HG03159 (cell line): ENCODE data around the gene ZSWIM8.
"Not testable (repeated sequence)": the region's sequence is repeated elsewhere in the genome, so short reads cannot be mapped to it uniquely, and the experiment has no call there.

Experiments
- ATAC-seq: cut with Tn5 transposase; IDR thresholded peaks from one replicate; pipeline ENCODE4 v1.9.1; 2021; ENCODE audit warnings: mild to moderate bottlenecking, moderate library complexity; ENCODE audit not compliant: unreplicated experiment

The ZSWIM8 gene

GRCh38 chr10:73795491-73795890 is 10.1 kb downstream of the ZSWIM8 start:
- not testable (repeated sequence) for ATAC-seq

- ATAC-seq, result not testable (repeated sequence)
These were observed 10.6 kb downstream of the ZSWIM8 start for GRCh38 chr10:73796035-73796434.

GRCh38 chr10:73796766-73797165 is 11.4 kb downstream of the ZSWIM8 start:
- no peak for ATAC-seq

- no peak for ATAC-seq
These were observed 12.1 kb downstream of the ZSWIM8 start for GRCh38 chr10:73797324-73798025.

GRCh38 chr10:73798087-73798486 is 12.7 kb downstream of the ZSWIM8 start:
- no peak for ATAC-seq

GRCh38 chr10:73798927-73799560 is 13.6 kb downstream of the ZSWIM8 start:
- ATAC-seq, result no peak

GRCh38 chr10:73799899-73800559 is 14.6 kb downstream of the ZSWIM8 start:
- no peak for ATAC-seq

GRCh38 chr10:73800560-73801252 is 15.3 kb downstream of the ZSWIM8 start:
- ATAC-seq, result no peak

- ATAC-seq, result no peak
These were observed 15.8 kb downstream of the ZSWIM8 start for GRCh38 chr10:73801253-73801590.

GRCh38 chr10:73802276-73802991 is 17.0 kb downstream of the ZSWIM8 start:
- no peak for ATAC-seq

- ATAC-seq, result no peak
These were observed 18.4 kb downstream of the ZSWIM8 start for GRCh38 chr10:73803680-73804286.

GRCh38 chr10:73806176-73806950 is 21.0 kb downstream of the ZSWIM8 start:
- no peak for ATAC-seq

- ATAC-seq, result no peak
These were observed 22.1 kb downstream of the ZSWIM8 start for GRCh38 chr10:73807471-73807870.

- ATAC-seq, result no peak
These were observed 22.8 kb downstream of the ZSWIM8 start for GRCh38 chr10:73808021-73808815.

GRCh38 chr10:73809061-73809818 is 23.8 kb downstream of the ZSWIM8 start:
- no peak for ATAC-seq

GRCh38 chr10:73810358-73810734 is 24.9 kb downstream of the ZSWIM8 start:
- ATAC-seq, result no peak

- ATAC-seq, result peak; percentile 25
These were observed 25.5 kb downstream of the ZSWIM8 start for GRCh38 chr10:73810735-73811465.

- no peak for ATAC-seq
These were observed 27.3 kb downstream of the ZSWIM8 start for GRCh38 chr10:73812657-73813056.
